Left hindlimb (tissue), 1 donor: Measurements from ENCODE around the gene CLEC7A.
A peak's percentile ranks its signal among the peaks of the same experiment; 100 is the strongest.

Experiments used
- DNase-seq: peaks from one replicate; pipeline ENCODE4 v3.0.0-alpha.2; 2018

CLEC7A gene

DNA sequence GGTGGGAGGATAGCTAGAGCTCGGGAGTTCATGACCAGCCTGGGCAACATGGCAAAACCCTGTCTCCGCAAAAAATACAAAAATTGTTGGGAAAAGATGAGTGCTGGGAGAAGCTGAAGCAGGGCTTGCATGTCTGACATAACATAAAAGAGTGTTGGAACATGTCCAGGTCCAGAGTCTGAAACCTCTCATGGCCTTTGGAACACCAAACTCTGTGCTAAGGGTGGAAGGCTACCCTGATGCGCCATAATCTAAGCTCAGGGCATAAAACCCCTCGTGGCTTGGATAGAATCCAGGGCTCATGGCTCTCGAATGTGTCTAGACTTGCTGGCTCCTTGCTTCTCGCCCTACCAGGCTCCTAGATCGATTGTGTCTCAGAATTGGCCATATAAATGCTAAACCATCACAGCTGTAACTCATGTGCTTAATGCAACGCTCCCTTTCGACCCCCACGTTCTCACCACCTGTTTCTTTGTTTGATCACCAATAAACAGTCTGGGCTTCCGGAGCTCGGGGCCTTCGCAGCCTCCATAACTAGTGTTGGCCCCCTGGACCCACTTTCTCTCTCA lies 6.7 kb upstream of the CLEC7A start:
- DNase-seq: no peak

DNA sequence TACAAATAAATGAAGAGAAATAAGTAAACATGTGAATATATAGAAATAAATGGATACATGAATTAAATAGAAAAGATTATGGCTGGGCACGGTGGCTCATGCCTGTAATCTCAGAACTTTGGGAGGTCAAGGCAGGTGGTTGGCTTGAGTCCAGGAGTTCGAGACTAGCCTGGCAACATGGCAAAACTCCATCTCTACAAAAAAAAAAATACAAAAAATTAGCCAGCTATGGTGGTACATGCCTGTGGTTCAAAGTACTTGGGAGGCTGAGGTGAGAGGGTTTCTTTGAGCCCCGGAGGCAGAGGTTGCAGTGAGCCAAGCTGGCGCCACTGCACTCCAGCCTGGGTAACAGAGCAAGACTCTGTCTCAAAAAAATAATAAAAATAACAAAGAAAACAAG lies 5.1 kb upstream of the CLEC7A start:
- no peak for DNase-seq

DNA sequence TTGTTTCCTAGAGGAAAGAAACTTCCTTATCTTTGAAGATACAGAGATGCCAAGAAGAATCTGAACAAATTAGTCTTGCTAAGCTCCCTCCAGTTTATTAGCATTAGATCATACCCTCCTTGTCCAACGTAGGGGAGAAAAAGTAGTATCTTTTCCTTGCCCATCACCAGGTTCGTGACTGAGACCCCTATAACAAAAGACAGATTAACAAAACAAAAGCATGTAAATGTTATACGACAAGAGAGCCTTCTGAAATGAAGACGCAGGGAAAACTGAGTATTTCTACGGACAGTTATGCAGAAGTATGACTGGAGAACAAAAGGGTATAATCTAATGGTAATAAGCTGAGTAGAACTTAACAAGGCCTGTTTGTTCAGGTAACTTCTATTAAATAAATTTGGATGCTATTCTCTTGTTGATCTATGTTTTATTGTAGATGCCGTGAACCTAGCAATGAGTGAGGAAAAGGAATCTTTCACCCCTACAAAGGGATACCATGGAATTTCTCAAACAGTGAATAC lies 2.9 kb upstream of the CLEC7A start:
- DNase-seq: no peak

DNA sequence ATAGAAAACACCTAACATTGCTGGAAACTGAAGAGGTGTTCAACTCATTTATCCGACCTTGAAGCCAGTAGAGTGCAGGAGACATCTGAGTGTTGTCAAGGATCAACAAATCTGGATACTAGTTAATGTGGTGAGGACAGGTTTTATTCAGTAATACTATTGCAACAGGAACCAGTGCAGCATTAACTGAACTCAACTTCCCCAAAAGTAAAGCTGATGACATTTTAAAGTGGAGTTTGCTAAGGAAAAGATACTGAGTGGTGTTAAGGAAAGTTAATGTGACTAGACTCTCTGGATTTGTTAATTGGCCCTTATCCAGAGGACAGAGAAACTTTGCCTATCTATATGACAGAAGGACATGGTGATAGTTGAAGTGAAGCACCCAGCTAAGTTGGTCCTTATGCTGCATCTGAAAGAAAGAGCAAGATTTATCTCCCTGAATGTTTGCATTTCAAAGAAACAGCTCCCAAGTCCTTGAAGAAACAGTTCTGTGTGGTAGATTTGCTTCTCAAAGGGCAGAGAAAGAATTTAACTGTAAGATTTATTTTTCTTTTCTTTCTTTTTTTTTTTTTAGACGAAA lies 1.2 kb upstream of the CLEC7A start:
- no peak for DNase-seq

DNA sequence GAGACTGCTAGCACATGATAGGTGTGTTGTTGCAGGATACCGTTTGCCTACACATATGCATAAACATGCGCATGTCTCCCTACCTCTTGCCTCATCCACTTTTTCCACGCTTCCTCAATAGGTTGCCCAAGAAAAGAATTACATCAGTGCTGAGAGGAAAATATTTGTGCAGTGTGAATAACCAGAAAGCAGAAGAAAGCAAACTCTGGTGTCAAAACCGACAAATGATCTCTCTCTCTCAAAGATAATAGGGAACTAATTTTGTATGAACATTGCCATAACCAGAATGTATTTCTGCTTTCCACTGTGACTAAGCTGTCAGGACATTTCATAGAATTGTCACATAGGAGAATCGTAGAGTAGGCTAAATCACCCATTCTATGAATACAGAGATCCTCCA lies 1.3 kb downstream of the CLEC7A start:
- no peak for DNase-seq

DNA sequence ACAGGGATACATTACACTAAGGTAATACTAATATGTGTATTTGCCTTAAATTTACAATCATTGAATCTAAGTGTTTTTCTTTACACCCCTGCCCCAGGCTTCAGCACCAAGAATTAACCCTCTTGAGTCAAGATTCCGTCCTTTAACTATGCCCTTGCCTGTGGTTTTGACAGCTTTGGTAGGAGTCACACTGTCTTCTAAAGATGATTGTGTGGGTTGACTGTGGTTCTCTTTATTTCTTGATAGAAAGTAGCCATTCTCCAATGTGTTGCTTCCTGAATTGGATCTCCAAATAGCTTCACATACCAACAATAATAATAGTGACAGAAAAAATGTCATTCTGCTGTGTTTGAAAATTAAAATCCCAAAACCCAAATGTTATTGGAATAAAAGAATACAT lies 3.6 kb downstream of the CLEC7A start:
- DNase-seq: no peak

DNA sequence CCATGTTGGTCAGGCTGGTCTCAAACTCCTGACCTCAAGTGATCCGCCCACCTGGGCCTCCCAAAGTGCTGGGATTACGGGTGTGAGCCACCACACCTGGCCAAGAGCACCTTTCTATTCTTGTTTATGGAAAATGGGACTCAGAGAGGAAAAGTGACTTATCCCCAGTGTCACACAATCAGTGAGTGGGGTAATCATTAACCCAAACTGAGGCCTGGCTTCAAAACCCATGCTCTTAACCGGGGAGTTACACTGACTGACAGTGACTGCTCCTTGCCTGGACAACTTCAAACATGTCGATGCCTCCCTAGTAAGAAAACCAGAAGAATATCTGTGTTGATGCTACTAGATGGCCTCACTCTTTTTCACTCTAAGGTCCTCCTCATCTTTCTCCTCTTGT lies 7.3 kb downstream of the CLEC7A start:
- DNase-seq: no peak

DNA sequence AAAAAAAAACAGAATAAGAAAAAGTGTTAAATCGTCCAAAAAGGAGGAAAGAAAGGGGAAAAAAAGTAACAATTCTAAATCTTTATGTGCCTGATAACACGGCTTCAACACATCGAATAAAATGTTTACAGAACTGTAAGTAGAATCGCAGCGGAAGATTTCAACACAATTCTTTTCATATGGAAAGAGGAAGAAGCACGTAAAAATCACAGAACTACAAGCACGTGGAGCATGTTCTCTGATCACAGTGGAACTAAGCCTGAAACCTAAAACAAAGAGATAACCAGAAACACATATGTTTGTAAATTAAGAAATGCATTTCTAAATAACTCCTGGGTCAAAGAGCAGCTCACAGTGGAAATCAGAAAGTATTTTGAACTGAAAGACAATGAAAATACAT lies 8.7 kb downstream of the CLEC7A start:
- DNase-seq: no peak

DNA sequence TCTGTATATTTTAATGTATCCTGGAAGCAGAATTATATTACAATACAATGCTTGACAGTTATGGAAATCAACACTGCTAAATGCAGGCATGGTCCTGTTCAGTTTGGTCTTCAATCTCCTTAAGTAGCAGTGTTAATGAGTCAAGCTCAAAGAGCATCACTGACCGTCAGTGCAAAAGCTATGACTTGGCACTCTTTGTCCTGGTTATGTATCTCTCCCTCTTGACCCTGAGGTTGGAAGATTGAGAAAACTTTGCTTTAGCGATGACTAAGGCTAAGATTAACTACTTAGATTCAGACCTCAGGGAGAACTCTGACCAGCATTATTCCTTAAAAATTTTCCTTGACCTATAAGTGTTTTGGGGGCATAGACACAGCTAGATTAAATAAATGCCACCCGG lies 10.9 kb downstream of the CLEC7A start:
- no peak for DNase-seq

DNA sequence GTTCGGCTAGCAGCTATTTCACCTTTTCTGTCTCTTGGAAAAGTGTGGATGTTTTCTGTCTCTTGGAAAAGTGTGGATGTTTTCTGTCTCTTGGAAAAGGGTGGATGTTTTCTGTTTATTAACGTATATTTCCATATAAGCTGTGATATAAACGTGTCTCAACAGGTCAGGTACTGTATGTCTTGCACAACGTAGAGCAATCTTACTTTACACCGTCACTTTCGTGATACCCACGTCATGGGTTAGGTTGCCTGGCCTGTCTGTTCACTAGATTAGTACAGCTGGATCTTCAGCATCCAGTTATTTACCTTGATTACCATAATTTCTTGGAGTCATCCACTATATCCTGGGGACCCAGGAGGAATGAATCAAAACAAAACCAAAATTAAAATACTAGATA lies 14.1 kb downstream of the CLEC7A start:
- DNase-seq: no peak

DNA sequence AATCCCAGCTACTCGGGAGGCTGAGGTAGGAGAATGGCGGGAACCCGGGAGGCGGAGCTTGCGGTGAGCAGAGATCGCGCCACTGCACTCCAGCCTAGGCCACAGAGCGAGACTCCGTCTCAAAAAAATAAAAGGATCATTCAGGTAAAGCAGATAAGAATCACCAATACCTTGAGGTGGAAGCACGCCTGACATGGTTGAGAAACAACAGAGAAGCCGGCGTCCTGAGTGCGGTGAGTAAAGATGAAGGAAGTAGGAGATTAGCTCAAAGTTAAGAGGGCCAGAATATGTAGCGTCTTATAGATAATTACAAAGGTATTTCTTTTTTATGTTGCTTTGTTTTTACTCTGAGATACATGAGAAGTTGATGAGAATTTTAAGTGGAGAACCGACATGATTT lies 14.7 kb downstream of the CLEC7A start:
- no peak for DNase-seq

DNA sequence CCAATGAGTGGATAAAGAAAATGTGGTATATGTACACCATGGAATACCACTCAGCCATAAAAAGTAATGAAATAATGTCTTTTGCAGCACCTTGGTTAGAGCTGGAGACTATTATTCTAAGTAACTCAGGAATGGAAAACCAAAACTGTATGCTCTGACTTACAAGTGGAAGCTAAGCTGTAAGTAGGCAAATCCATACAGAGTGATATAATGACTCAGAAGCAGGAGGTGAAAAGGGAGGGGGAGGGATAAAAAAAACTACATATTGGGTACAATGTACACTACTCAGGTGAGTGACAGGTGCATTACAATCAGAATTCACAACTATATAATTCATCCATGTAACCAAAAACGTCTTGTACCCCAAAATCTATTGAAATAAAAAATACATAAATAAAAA lies 16.1 kb downstream of the CLEC7A start:
- DNase-seq: no peak

DNA sequence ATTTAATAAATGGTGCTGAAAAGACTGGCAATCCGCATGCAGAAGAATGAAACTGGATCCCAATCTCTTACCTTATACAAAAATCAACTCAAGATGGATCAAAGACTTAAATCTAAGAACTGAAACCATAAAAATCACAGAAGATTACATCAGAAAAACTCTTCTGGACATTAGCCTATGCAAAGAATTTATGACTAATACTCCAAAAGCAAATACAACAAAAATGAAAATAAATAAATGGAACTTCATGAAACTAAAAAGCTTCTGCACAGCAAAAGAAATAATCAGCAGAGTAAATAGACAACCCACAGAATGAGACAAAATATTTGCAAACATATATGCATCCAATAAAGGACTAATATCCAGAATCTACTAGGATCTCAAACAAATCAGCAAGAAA lies 16.9 kb downstream of the CLEC7A start:
- DNase-seq: no peak

DNA sequence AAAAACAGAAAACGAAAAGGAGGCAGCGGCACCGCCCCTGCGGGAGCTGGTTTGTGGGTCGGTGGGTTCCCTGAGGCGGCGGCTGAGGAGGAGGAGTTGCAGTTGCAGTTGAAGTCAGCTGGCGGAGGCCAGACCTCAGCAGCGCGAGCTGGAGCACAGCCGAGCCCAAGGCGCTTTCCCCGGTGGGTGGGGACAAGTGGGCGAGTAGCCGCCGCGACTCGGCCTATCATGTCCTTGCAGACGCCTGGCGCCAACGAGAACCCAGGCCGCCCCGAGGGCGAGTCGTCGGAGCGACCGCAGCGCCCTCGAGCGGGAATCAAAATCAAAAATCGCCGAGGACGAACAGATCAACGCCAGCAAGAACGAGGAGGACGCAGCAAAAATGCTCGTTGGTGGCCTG lies 18.5 kb downstream of the CLEC7A start:
- no peak for DNase-seq

DNA sequence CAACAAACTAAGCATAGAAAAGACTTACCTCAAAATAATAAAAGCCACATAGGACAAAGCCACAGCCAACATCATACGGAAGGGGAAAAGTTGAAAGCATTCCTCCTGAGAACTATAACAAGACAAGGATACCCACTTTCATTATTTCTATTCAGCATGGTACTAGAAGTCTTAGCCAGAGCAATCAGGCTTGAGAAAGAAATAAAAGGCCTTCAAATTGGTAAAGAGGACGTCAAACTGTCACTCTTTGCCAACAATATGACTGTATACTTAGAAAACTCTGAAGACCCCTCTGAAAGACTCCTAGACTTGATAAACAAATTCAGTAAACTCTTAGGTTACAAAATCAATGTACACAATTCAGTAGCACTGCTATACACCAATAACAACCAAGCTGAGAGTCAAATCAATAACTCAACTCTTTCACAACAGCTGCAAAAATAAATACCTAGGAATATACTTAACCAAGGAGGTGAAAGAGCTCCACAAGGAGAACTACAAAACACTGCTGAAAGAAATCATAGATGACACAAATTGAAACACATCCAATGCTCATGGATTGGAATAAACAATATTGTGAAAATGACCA lies 19.6 kb downstream of the CLEC7A start:
- DNase-seq: no peak

DNA sequence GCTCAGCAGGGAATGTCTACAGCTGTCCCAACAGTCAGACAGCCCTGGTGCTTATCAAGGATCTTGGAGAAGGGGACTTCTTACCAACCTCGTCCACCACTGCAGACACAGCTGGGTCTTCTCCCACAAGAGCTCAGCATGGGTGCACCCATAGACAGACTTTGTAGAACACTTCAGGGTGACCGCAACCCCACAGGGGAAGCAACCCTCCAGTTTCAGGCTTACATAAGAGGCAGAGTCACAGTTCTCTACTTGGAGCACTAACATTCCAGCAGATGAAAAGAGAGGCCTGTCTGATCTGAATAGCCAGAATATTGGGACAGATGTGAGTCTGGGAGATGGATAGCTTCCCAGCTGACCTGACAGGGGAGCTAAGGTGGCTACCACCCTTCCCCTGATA lies 27.7 kb downstream of the CLEC7A start:
- no peak for DNase-seq

DNA sequence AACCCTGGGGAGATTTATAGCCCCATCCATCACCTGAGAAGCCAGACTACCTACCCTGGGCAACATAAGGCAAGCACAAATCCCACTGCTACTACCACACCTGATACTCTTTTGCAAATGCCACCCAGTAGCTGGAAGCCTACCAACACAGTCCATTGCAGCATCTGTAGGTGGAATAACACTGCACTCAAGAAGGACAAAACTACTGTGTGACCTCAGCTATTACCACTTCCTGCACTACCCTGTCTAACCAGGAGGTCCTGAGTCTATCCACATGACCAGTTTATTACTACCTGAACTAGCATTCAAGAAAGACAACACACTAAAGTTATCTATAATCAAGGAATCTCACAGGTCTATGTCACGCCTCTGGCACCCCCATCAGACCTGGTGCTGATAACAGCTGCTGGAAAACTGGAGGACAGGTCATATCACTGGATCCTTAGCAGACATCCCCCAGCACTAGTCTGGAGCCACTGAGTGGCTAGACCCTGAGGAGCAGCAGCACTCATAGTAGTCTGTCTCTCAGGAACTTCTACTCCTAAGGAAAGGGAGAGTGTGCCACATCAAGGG lies 28.3 kb downstream of the CLEC7A start:
- no peak for DNase-seq

DNA sequence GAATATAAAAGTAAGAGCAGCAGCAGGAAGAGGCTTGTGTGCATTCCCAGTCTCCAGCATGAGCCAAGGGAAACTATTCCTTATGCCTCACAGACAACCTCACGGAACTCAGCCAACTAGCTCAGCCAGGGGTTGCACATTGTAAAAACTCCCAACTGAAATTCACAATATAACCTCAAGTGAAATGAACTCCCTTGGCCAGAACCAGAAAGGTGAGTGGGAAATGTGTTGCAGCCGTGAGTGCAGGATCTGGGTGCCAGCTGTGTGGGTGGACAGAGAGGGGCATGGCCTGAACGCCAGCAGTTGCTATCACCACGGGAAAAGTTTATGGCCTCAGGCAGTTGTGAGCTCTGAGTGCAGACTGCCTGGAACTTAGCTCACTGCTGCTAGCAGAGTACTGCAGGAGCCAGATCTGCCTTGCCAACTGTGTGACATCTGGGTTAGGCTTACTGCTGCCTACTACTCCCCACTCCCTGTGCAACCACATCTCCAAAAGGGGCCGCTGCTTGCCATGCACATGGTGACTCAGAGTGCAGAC lies 28.9 kb downstream of the CLEC7A start:
- peak; percentile 76 for DNase-seq

DNA sequence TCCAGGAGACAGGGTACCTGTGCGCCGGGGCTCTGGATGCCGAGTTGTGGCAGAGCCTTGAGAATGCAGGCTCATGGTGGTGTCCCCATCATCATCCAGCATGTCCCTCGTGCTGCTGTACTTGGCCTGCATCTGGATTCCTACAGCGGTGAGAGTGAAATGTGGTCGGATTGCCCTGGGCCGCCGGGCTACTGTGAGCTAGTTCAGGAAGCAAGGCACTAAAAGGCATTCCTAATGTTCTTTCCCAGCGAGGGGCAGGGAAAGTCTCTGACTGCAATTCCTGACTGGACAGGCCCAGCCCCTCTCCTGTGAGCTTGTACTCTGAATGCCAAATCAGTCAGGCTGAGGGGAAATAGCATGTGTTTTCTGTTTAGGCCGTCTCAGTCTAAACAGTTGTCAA lies 31.2 kb downstream of the CLEC7A start, which contains the start of gene CLEC1A:
TSS of gene CLEC1A (minus strand) at position 195 of the 400 bp plus-strand sequence. CDS start at position 132, 63 bp downstream.
- DNase-seq: peak; percentile 44

DNA sequence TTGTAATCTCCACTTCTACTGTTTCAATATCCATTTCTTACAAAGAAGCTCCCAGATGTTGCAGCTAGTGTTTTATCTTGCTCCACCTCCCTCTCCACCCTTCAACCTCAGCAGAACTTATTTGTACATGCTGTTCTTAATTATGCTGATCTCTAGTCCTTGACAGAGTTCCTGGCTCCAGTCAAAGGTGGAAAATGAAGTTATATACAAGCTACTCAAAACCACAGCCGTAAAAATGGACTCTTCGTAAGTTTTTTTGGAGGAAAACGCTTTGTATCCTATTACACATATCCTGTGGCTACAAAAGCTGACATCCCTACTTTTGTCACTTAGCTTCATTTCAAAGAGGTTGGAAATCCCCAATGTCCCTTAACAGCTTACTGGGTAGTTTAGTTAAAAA lies 32.5 kb downstream of the CLEC7A start:
- no peak for DNase-seq

DNA sequence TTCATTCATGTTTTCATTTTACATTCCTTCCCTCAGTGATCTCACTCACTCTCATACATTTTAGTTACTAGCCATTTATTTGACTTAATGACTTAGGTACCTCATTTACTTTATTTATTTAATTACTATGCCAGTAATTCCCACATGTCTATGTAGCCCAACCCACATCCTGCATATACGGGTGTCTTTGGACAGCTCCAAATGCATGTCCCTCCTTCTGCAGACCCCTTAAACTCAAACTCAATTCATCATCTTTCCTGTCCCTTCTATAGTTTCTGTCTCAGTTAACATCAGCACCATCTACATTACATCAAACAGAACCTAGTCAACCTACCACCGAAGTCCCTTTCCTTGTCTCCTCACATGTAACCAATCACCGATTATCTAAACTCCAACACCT lies 34.0 kb downstream of the CLEC7A start:
- DNase-seq: no peak

DNA sequence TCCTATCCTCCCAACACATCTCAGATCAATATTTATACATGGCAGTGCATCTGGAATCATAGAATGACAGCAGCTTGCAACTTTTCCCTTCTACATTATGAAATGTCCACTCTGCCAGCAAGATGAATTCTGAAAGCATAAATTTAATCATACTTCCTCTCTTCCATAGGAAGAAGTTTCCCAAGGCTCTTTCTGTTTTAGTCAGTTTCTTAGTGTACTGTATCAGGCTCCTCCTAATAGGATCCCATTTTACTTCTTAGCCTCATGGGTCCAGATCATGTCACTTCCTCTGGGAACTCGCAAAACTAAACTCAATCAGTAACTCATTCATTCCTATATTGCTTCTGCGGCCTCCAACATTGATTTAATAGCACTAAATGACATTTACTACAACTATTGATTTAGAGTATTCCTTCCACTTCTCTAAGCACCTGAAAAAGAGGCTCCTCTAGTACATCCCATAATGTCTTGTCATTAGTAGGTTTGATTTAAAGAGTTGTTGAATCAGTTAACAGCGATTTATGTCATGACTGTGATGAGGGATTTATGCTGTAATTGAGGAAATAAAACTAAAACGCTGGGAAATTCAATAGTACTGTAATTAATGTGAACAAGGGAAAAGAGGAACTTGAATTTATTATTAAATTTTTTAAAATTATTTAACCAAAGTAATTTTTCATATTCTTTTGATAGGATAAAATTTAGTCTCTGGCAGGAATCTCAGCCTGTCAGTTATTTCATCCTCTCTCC lies 35.2 kb downstream of the CLEC7A start:
- no peak for DNase-seq
